ENCODE data around the gene MAGT1.
"Not testable (repeated sequence)": the region's sequence is repeated elsewhere in the genome, so short reads cannot be mapped to it uniquely, and the experiment has no call there.

The MAGT1 gene

DNA sequence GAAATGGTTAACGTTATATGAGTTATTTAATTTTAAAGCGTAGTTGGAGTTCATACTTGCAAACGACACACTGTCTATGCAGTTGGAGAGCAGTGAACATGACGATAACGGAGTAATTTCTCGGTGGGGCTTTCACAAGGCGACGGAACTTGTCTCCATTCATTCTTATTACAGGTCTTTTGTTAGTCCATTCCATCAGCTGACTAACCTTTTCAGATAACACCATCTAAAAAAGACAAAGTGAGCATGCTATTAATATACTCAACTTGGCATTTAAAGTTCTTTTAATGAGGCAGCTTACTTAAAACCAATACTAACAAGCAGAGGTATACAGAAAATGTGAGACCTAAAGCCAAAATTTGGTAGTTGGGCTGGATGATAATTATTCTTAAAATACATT is 19.9 kb downstream of the MAGT1 start:
- in situ Hi-C loops (cut with HindIII; ENCODE audit: low sequenced_read_pairs) = no loop called here

DNA sequence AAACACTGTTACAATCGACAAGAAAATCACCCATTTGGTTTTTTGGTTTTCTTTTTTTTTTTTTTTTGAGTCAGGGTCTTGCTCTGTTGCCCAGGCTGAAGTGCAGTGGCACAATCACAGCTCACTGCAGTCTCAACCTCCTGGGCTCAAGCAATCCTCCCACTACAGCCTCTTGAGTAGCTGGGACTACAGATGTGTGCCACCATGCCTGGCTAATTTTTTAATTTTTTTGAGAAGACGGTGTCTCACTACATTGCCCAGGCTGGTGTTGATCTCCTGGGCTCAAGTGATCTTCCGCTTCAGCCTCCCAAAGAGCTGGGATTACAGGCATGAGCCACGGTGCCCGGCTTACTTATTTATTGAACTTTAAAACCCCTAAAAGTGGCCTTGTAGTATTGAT is 63.7 kb downstream of the MAGT1 start:
- in situ Hi-C loops (cut with HindIII; ENCODE audit: low sequenced_read_pairs) = not testable (repeated sequence)

GRCh38 chrX:77821989-77822388 is 73.2 kb downstream of the MAGT1 start:
- in situ Hi-C loops (cut with HindIII; ENCODE audit: low sequenced_read_pairs) = not testable (repeated sequence)

DNA sequence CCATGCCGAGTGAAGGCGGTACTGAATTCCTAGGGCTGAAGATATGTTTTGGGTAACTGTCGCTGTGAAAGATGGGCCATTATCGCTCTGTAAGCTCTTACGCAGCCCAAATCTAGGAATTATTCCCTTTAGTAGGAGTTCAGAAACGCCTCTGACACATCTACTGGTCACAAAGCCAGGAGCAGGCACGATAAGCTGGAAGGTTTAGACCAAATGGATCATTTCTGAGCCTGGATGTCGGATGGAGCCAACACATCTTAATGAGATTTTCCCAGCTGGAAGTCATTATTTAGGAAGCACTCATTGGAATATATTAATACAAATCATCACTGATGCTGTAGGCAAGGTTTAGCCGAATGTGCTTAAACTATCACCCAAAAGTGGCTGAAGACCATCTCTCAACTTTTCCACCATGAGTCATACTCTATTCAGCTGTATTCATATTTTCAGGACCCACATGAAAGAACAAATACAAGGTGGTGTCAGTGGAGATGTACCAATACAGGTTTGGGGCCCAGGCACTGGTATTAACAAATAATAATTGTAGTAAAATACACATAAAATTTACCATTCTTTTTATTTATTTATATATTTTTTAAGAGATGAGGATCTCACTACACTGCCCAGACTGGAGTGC is 75.0 kb downstream of the MAGT1 start:
- in situ Hi-C loops (cut with HindIII; ENCODE audit: low sequenced_read_pairs) = no loop called here

- in situ Hi-C loops (cut with HindIII; ENCODE audit: low sequenced_read_pairs) = no loop called here
Observed at GRCh38 chrX:77814210-77814609, 81.0 kb downstream of the MAGT1 start.

GRCh38 chrX:77802201-77802600 is 93.0 kb downstream of the MAGT1 start:
- in situ Hi-C loops (cut with HindIII; ENCODE audit: low sequenced_read_pairs) = no loop called here

- in situ Hi-C loops (cut with HindIII; ENCODE audit: low sequenced_read_pairs) = no loop called here
Observed at GRCh38 chrX:77795124-77795523, 100.1 kb downstream of the MAGT1 start.

- in situ Hi-C loops (cut with HindIII; ENCODE audit: low sequenced_read_pairs) = no loop called here
Observed at GRCh38 chrX:77793946-77794345, 101.3 kb downstream of the MAGT1 start.

DNA sequence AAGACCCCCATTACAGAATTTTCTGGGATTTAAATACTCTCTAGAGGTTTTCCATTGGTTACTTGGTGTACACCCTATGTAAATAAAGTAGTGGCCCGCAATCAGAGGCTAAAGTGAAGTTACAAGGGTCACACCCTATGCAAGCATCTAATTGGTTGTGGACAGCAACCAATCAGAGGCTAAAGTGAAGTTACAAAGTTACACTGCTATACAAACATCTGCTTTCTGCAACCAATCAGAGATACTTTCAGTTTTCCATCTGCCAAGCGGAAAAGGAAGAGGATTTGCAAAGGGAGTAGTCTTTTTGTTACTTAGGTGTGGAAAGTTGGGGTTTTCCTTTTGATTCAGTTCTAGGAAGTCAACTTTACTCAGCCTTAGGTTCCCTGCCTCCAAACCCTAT is 107.2 kb downstream of the MAGT1 start:
- in situ Hi-C loops (cut with HindIII; ENCODE audit: low sequenced_read_pairs) = no loop called here

DNA sequence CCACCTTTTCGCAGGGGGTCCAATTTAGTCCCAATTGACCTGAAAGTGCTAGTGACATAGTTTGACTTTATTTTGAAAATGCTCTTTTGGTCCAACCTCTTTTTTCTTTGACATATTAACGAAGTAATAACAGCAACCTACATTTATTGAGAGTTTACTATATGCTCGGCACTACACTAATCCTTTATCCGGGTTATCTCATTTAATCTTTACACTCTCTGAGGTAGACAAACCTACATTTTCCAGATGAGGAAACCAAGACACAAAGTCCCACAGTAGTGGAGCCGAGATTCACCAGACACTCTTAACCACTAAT is 108.9 kb downstream of the MAGT1 start:
- in situ Hi-C loops (cut with HindIII; ENCODE audit: low sequenced_read_pairs) = no loop called here

- in situ Hi-C loops (cut with HindIII; ENCODE audit: low sequenced_read_pairs) = no loop called here
Observed at GRCh38 chrX:77785486-77786364, 109.5 kb downstream of the MAGT1 start, which contains the start of gene ATRX. ATRX (minus strand) TSS chrX:77786216; CDS start chrX:77786001, 215 bp downstream.

- in situ Hi-C loops (cut with HindIII; ENCODE audit: low sequenced_read_pairs) = no loop called here
Observed at GRCh38 chrX:77779695-77780094, 115.5 kb downstream of the MAGT1 start.

DNA sequence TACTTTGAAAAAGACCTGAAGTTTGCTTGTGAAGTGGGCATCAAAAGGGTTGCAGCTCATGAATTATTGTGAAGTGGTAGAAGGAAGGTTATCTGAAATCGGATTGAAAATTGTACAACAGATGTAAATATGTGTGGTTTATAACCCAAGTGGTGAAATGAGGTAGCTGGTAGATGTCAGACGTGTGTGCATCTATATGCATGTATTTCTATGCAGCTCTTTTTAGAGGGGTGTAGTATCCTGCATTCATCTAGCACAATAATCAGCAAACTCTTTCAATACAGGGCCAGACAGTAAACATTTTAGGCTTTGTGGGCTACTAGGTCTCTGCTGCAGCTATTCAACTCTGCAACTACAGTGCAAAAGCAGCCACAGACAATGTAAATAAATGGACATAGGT is 118.6 kb downstream of the MAGT1 start:
- in situ Hi-C loops (cut with HindIII; ENCODE audit: low sequenced_read_pairs) = no loop called here

Data from DLD1 (cell line).